OCI-LY7 (cell line): ENCODE results near the gene RPL32.

Experiments used
- CTCF ChIP-seq: fragments of 200-600 bp; sonication (generic); conservative IDR thresholded peaks from 2 replicates; pipeline ENCODE4 v1.5.1; 2014; ENCODE audit warnings: mild to moderate bottlenecking, antibody characterized with exemption, low read length, moderate library complexity, mixed read lengths
- EZH2phosphoT487 ChIP-seq: fragments of 200-600 bp; sonication (generic); IDR thresholded peaks from 2 replicates; pipeline ENCODE4 v1.6.1; 2018; ENCODE audit warnings: low read depth, borderline replicate concordance, mild to moderate bottlenecking, mixed run types, antibody characterized with exemption, low read length, moderate library complexity, mixed read lengths

GRCh38 chr3:12845811-12846210, 4.4 kb upstream of the RPL32 start:
- TF ChIP-seq CTCF (no peak), EZH2phosphoT487 (no peak)
